Thyroid gland (tissue), 4 donors: Measurements from ENCODE around the gene RPGRIP1L. TPM values are rescaled to one million over a fixed set of nuclear protein-coding genes. Genes with fewer than 3 reads are reported as not detected.

Experiments
- DNase-seq, 2 donors: peaks; one replicate each; pipeline ENCODE4 v3.0.0-alpha.2; 2019
- H3K27ac ChIP-seq, 3 donors: fragments of 200-600 bp; sonication (generic); 1 replicate in 2 of 3; 2 replicates in 1 of 3; pipeline ENCODE4 v1.5.1; 2016 to 2019; ENCODE audit warnings: mild to moderate bottlenecking in 1 of 3, moderate library complexity in 1 of 3
- H3K27me3 ChIP-seq: fragments of 200-600 bp; sonication (generic); one replicate; pipeline ENCODE4 v1.5.1; 2019
- H3K36me3 ChIP-seq, 2 donors: fragments of 200-600 bp; sonication (generic); one replicate each; pipeline ENCODE4 v1.5.1; 2016 to 2019
- H3K4me1 ChIP-seq, 2 donors: fragments of 200-600 bp; sonication (generic); one replicate each; pipeline ENCODE4 v1.5.1; 2017 to 2019
- H3K4me3 ChIP-seq, 3 donors: fragments of 200-600 bp; sonication (generic); replicated peaks in 1 of 3; 1 replicate in 2 of 3; 2 replicates in 1 of 3; pipeline ENCODE4 v1.5.1; 2016; ENCODE audit warnings: mild to moderate bottlenecking in 1 of 3
- H3K9me3 ChIP-seq: fragments of 200-600 bp; sonication (generic); one replicate; pipeline ENCODE4 v1.5.1; 2017
- POLR2A ChIP-seq, 2 donors: fragments of 450-650 bp; IDR thresholded peaks; one replicate each; pipeline ENCODE4 v1.6.1; 2017; ENCODE audit warnings: antibody characterized with exemption in 2 of 2, mild to moderate bottlenecking in 2 of 2, moderate library complexity in 1 of 2
- WGBS, 2 donors: methylation state at CpG; one replicate each; pipeline ENCODE4 v1.1.5; 2017; 5-methylcytosine and 5-hydroxymethylcytosine counted together
- intact Hi-C: fragments of 100-400 bp; cut with DNase I; formaldehyde crosslinking; loops from one replicate; pipeline ENCODE4 v1.15.1; 2023
- total RNA-seq, 4 donors: library from RNA; depleted of rRNA; stranded (reverse); fragments of >200 nt; gene quantifications; one replicate each; pipeline ENCODE4 v1.2.3, GENCODE V29; 2016
- TF ChIP-seq, protein P1 (sequence below), 6 experiments: fragments of 200-600 bp in 3 of 6; fragments of 450-650 bp in 3 of 6; sonication (generic) in 3 of 6; IDR thresholded peaks; one replicate each; pipeline ENCODE4 v1.5.1; 2016 to 2019; ENCODE audit warnings: antibody characterized with exemption in 6 of 6, mild to moderate bottlenecking in 2 of 6, inconsistent platforms in 1 of 6, moderate library complexity in 1 of 6

Gene RPGRIP1L
- total RNA-seq, 4 donors from 2014 or later, result 7.3 to 14.5 (median 11.0) TPM

DNA sequence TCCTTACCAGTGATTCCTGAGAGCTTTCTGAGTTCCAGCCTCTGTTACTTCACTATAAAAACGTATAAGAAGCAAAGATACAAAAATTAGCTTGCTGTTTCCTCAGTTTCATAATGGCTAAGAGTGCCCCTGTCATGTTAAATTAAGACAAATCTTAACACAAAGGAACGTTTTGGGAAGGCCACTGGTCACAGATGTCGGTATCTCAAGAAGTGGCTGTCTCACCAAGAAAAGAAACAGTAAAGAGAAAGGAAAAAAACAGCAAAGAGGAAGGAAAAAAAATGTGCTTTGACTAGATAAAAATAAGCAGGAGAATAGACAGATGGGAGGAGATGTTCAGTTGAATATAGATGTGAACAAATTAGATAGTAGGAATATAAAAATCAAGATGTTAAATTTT is 105.9 kb downstream of the RPGRIP1L start:
- intact Hi-C loops, result no loop called here
- no peak for DNase-seq
- WGBS, 2 donors, result 49 to 52% methylated on average over 3 of the region's 3 CpGs
- Histone ChIP-seq H3K27me3 (no peaks in the 10 kb centered on the region), H3K4me1 (no peaks in the 10 kb centered on the region), H3K4me3 (no peak overlapping the region), H3K9me3 (no peaks in the 10 kb centered on the region), H3K27ac (no peak overlapping the region), H3K36me3 (no peaks in the 10 kb centered on the region)
- TF ChIP-seq, protein P1, sequence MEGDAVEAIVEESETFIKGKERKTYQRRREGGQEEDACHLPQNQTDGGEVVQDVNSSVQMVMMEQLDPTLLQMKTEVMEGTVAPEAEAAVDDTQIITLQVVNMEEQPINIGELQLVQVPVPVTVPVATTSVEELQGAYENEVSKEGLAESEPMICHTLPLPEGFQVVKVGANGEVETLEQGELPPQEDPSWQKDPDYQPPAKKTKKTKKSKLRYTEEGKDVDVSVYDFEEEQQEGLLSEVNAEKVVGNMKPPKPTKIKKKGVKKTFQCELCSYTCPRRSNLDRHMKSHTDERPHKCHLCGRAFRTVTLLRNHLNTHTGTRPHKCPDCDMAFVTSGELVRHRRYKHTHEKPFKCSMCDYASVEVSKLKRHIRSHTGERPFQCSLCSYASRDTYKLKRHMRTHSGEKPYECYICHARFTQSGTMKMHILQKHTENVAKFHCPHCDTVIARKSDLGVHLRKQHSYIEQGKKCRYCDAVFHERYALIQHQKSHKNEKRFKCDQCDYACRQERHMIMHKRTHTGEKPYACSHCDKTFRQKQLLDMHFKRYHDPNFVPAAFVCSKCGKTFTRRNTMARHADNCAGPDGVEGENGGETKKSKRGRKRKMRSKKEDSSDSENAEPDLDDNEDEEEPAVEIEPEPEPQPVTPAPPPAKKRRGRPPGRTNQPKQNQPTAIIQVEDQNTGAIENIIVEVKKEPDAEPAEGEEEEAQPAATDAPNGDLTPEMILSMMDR (IDR thresholded peaks at IDR 0.05), result no peak

DNA sequence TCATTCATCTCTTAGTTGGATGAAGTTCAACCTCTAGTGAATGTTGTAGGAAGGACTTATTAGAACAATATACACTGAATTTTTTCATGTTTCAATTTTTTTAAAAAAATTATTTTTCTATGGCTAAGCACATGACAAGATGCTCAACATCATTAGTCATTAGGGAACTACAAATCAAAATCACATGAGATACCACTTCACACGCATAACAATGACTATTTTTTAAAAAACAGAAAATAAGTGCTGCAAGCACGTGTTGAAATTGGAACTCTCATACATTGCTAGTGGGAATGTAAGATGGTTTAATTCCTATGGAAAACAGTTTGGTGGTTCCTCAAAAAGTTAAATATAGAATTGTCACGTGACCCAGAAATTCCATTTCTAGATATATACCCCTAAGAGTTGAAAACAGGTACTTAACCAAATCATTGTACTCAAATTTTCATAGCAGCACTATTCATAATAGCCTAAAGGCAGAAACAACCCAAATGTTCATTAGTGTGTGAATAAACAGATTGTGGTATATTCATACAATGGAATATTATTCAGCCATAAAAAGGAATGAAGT is 115.5 kb downstream of the RPGRIP1L start:
- TF ChIP-seq POLR2A (IDR thresholded peaks at IDR 0.05), result no peak
- TF ChIP-seq, protein P1 (IDR thresholded peaks at IDR 0.05), result no peak
- Histone ChIP-seq H3K27ac (no peak overlapping the region), H3K4me1 (no peaks in the 10 kb centered on the region), H3K9me3 (no peaks in the 10 kb centered on the region), H3K27me3 (no peaks in the 10 kb centered on the region), H3K4me3 (no peak overlapping the region), H3K36me3 (no peaks in the 10 kb centered on the region)
- WGBS, 2 donors, result 92 to 93% methylated on average over 3 of the region's 3 CpGs
- intact Hi-C loops, result no loop called here
- no peak for DNase-seq

DNA sequence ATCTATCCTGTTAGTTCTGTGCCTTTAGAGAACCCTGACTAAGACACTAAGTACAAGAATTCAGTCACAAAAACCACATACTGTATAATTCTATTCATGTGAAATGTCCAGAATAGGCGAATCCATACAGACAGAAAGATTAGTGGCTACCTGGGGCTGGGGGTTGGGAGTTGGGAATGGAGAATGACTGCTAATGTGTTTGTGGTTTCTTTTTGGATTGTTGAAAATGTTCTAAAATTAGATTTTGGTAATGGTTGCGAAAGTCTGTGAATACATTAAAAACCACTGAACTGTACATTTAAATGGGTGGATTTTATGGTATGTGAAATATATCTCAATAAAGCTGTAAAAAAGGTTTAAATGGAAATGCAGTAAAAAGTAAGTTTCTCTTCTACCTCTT is 120.3 kb downstream of the RPGRIP1L start:
- no peak overlapping the region for H3K27ac ChIP-seq
- no peak for DNase-seq
- H3K4me3 ChIP-seq, result no peak overlapping the region
- no peaks in the 10 kb centered on the region for H3K9me3 ChIP-seq
- TF ChIP-seq POLR2A (IDR thresholded peaks at IDR 0.05), result no peak
- TF ChIP-seq, protein P1 (IDR thresholded peaks at IDR 0.05), result no peak
- H3K4me1 ChIP-seq, result no peaks in the 10 kb centered on the region
- no peaks in the 10 kb centered on the region for H3K27me3 ChIP-seq
- intact Hi-C loops, result no loop called here
- H3K36me3 ChIP-seq, result no peaks in the 10 kb centered on the region
- 94% methylated on average over 2 of the region's 2 CpGs for WGBS, 2 donors

DNA sequence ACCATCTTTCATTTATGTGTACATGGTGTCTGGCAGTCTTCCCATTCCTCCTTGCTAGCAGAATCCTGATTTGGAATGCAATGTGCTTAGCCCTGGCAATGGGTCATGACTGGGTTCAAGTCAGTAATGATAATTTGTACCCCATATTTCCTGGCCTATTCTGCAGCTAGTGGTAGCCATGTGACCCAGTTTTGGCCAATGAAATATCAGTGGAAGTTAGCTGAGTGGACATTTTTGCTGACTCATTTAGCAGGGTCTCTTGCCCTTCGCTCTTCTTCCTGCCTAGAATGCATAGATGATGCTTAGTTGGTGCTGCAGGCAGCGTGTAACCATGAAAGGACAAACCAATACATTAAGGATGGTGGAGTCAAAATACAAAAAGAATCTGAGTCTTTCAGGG is 121.9 kb downstream of the RPGRIP1L start:
- H3K27me3 ChIP-seq, result no peaks in the 10 kb centered on the region
- no peak overlapping the region for H3K4me3 ChIP-seq
- H3K27ac ChIP-seq, result no peak overlapping the region
- no peaks in the 10 kb centered on the region for H3K36me3 ChIP-seq
- DNase-seq, result no peak
- H3K9me3 ChIP-seq, result no peaks in the 10 kb centered on the region
- TF ChIP-seq, protein P1 (IDR thresholded peaks at IDR 0.05), result no peak
- TF ChIP-seq POLR2A (IDR thresholded peaks at IDR 0.05), result no peak
- H3K4me1 ChIP-seq, result no peaks in the 10 kb centered on the region
- 93 to 95% methylated on average over 2 of the region's 2 CpGs for WGBS, 2 donors
- intact Hi-C loops, result no loop called here

DNA sequence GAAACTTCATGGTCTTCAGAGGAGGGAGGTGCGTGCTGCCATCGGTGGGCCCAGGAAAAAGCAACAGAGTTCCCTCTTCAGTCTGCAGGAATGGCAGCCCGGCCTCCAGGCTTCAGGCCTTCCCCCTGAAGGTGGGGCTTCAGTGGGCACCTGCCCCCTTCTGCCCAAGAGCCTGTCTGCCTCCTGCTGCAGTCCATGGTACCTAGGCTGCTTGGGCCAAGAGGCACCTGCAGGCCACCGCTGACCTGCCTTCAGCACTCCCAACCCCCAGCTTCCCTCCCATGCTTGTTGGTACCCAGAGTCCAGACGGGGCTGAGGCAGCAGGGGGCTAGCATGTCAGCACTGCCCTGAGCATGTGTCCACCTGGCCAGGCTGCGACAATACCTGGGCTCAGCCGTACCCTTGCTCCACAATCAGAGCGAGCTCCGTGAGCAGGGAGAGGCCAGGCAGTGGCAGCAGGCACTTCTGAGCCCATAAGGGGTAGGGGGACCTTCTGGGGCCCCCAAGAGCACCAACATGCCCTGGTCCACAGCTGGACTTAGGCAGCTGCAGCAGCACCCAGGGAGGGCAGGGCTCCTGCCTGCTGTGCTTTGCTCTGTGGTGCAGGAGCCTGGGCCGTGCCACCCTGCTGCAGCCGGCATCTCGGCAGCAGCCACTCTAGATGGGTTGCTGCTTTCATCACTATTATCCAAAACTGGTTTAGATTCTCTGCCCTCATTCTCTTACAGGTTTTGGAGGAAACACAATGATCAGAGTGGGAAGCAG is 123.4 kb downstream of the RPGRIP1L start:
- no peak overlapping the region for H3K27ac ChIP-seq
- no peaks in the 10 kb centered on the region for H3K27me3 ChIP-seq
- WGBS, 2 donors, result 81 to 87% methylated on average over 3 to 12 of the region's 12 CpGs
- no peaks in the 10 kb centered on the region for H3K36me3 ChIP-seq
- DNase-seq, result no peak
- TF ChIP-seq, protein P1 (IDR thresholded peaks at IDR 0.05), result no peak
- no peak for TF ChIP-seq POLR2A (IDR thresholded peaks at IDR 0.05)
- intact Hi-C loops, result no loop called here
- H3K4me3 ChIP-seq, result no peak overlapping the region
- H3K9me3 ChIP-seq, result no peaks in the 10 kb centered on the region
- no peaks in the 10 kb centered on the region for H3K4me1 ChIP-seq
